DND-41 (cell line): ENCODE data around the gene FKBP8.

Experiments used
- CTCF ChIP-seq: IDR thresholded peaks from 2 replicates; pipeline ENCODE4 v1.5.1; 2012; ENCODE audit warnings: borderline replicate concordance, low read length, moderate library complexity, mild to moderate bottlenecking; ENCODE audit not compliant: poor library complexity, severe bottlenecking; ENCODE audit errors: extremely low read depth
- EZH2 ChIP-seq: IDR thresholded peaks from 3 replicates; pipeline ENCODE4 v1.6.1; 2012; ENCODE audit warnings: borderline replicate concordance, low read depth, mild to moderate bottlenecking, moderate library complexity, low read length, inconsistent platforms; ENCODE audit not compliant: severe bottlenecking

DNA sequence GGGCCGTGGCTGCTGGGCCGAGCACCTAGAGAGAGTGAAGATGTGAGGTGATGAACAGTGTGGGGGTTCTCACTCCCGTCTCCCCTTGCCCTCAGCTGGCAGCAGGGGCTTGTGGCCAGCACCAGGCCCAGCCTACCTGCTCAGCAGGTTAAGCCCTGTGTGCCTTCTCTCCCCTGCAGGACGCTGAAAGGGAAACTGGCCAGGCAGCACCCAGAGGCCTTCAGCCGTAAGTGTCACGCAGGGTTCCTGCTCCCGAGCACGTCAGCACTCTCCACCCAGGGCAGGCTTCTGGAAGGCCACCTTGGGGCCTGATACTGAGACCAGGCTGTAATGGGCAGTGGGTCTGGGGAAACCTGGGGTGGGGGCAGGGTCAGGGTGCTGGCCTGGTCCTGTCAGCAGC, 23.6 kb upstream of the FKBP8 start:
- no peak for TF ChIP-seq CTCF
- no peak for TF ChIP-seq EZH2
